COLO668 (cell line): Measurements from ENCODE around the gene EFHD2.
"Not testable (repeated sequence)": the region's sequence is repeated elsewhere in the genome, so short reads cannot be mapped to it uniquely, and the experiment has no call there.

Source experiments
- DNase-seq: peaks from one replicate; lab custom pipeline; 2025; ENCODE audit not compliant: unreplicated experiment; lab: John Stamatoyannopoulos, UW

Gene EFHD2

GRCh38 chr1:15471723-15472122, 62.0 kb downstream of the EFHD2 start:
- not testable (repeated sequence) for DNase-seq

GRCh38 chr1:15472587-15472986, 62.9 kb downstream of the EFHD2 start:
- DNase-seq, result no peak

DNA sequence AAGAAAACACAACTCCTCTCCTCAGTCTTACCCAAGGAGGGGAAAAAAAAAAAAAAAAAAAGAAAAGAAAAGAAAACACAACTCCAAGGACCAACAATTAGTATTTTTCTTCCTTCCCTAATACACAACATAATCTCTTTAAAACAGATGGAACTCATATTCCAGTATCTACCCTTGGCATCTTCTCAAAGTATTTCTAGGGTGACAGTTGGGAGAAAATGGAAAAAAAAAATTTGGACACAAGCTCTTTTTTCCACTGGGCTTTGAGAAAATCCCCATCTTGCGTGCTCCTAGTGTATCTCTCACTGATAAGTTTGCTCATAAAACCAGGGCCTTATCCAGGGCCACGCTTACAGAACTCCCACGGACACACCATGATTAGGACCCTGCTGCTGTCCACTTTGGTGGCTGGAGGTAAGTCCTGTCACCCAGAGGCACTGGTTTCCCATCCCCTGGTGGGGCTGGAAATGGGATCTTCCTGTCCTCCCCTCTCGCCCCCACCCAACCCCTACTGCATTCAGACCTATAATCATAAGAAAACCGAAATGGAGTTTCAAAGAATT, 66.1 kb downstream of the EFHD2 start, which contains the start of gene CELA2B:
TSS of gene CELA2B (plus strand) at position 353 of the 563 bp plus-strand sequence. CDS start at position 375, 22 bp downstream.
- DNase-seq, result no peak

GRCh38 chr1:15476927-15477326, 67.2 kb downstream of the EFHD2 start:
- no peak for DNase-seq

DNA sequence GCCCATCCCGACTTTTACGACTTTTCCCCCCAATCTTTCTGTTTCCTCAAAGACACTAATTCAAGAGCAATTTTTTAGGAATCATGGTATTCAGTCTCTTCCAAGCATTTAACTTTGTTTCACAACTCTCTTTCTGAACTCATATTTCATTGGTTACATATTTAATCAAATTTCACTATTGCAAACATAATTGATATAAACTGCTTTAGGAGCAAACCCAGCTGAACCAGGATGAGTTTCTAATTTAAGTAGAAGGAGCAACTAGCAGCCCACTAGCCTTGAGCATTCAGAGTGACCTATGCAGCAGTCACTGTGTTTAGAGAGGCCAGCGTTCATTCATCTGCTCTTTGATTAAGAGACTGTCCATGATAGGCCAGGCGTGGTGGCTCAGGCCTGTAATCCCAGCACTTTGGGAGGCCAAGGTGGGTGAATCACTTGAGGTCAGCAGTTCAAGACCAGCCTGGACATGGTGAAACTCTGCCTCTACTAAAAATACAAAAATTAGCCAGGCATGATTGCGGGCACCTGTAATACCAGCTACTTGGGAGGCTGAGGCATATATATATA, 68.0 kb downstream of the EFHD2 start:
- no peak for DNase-seq
